GM18511 (cell line): ENCODE data around the gene CHST15.

Experiments
- ATAC-seq: cut with Tn5 transposase; IDR thresholded peaks from one replicate; pipeline ENCODE4 v1.9.1; 2021; ENCODE audit warnings: mild to moderate bottlenecking, moderate library complexity; ENCODE audit not compliant: unreplicated experiment

The CHST15 gene

DNA sequence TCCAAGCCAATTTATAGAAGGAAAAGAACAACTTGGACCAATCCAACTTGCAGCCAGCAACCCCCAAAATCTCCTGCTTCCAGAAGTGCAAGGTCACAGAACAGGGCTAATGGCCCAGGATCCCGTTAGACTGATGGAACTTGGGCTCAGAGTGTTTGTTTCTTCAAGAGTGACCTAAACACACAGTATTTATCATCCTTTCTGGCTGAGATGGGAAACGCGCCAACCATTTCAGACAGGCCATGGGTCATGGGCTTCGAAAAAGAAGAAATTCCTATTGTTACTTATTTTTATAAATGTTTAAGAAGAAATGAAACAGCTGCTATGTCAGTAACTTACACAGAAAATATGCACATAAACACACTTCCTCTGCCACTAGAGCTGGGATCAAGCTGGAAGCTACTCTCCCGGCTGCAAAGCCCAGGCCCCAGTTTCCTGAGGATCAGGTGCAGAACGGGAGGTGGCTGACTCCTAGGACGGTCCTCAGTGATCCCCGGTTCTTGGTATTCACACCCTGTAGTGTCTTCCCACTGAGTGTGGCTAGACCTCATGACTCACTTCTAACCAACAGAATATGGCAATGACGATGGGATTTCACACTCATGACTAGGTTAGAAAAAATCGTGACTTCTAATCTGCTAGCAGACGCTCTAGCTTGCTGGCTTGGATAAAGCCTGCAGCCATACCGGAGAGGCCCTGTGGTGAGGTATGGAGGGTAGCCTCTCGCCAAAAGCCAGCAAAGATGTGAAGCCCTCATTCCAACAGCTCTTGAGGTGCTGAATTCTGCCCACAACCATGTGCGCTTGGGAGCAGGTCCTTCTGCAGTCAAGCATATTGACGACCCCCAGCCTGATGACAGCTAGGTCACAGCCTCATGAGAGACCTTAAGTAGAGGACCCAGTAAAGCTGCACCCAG is 60.2 kb downstream of the CHST15 start:
- no peak for ATAC-seq

- no peak for ATAC-seq
Observed at GRCh38 chr10:124032087-124032935, 61.1 kb downstream of the CHST15 start.

- ATAC-seq = no peak
Observed at GRCh38 chr10:124030492-124031110, 62.8 kb downstream of the CHST15 start.

DNA sequence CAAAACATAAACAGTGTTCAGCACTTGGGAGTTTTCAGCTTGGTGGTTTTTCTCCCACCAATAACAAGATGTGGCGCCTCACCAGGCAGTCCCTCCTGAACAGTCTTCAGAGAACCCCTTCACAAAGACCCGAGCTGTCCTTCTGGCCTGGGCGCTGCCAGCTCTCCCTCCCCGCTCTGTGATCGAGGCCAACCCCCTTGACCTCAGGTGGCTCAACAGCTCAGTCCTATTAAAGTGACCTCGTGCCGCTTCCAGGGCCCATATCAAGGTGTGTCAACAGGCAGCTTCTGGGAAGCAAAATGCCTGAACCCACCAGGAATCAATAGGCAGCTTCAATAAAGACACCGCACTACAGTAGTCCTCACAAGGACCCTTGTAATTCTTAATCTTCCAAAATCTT is 63.3 kb downstream of the CHST15 start:
- no peak for ATAC-seq

- ATAC-seq = no peak
Observed at GRCh38 chr10:124029559-124029958, 63.8 kb downstream of the CHST15 start.

- no peak for ATAC-seq
Observed at GRCh38 chr10:124028700-124029480, 64.5 kb downstream of the CHST15 start.

DNA sequence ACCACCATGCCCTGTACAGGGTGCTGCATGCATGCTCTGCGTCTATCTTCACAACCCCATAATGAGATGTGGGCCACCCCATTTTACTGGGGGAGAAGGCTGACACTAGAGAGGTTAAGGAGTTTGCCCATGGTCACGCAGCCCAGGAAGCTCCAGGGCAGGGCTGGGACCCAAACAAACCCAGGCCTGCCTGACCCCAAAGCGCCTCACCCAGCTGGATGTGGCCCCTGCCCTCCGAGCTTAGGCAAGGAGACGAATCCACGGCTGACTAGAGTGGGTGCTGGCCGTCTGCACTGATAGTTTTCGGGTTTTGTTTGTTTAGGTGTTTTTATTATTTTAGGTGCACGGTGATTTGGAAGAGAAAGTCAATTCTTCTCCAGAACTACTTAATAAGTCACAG is 65.7 kb downstream of the CHST15 start:
- no peak for ATAC-seq

DNA sequence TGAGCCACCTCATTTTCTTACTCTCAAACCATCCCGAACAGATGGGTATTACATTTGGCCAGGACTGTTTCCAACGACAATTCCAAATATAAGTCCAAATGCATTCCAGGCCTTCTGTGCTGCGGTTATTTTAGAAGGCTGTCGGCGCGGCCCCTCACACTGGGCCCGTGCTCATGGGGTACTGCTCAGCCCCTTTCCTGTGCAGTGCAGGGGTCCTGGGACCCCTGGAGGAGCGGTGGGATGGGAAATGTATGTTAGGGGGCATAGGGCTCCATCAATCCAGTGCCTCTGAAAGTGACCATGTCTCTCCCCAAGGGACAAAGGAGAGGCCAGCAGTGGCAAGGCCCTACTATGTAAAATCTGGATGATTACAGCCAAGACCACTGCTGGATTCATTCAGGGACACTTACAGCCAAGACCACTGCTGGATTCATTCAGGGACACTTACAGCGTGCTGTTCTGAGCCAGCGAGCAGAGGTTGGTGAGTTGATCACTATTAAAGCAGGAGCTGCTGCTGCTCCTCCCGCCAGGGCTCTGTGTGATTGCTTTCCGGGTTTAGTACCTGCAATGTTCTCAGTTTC is 66.3 kb downstream of the CHST15 start:
- no peak for ATAC-seq

GRCh38 chr10:124026589-124026939 is 66.8 kb downstream of the CHST15 start:
- ATAC-seq = no peak

DNA sequence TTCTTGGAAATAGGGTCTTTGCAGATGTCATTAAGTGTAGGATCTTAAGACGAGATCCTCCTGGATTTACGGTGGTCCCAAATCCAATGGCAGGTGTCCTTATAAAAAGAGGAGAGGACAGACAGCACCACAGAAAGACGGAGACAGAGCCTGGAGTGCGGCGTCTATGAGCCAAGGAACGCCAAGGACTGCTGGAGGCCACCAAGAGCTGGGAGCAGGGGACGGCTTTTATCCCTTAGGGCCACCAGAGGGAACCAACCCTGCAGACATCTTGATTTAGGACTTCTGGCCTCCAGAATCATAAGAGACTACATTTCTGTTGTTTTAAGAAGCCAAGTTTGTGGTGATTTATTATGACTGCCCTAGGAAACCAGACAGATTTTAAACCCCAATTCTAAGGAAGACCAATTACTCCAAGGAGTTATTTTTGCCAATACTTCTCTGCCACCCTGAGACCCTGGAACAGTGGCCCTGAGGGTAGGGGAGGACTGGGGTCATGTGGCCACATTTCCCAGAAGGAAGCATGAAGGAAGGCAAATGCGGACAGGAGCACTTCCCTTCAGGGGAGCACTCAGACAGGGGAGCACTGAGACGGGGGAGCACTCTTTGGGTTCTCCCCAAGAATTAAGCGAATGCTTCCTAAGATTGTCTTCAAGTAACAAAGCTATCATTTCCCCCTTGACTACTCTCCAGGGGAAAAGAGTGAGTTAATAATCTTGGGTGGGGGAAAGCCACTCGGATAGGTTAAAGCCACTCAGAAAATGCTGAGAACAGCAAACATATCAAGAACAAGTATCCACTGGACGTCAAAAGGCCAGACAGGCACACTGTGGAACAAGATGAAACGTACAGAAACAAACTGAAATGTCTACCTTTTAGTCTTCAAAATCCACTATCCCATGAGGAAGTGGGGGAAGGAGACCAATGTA is 67.5 kb downstream of the CHST15 start:
- no peak for ATAC-seq

DNA sequence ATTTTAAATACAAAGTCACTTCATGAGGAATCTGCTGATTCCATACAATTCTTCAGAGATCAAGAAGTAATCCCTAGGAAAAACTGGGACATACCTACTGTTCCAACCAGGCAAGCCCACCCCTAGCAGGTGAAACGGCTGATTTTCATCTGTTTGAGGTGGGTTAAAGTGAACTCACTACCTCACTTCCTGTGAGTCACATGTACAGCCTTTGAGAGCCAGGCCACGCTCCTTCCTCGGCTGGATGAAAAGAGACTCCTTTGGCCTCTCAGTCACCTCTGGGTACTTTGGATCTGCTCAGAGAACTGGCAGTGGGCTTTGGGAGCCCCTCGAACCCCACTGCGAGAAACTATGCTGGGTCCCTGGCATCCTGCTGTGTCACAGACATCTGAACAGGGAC is 68.2 kb downstream of the CHST15 start:
- ATAC-seq = no peak

GRCh38 chr10:124022066-124022465 is 71.3 kb downstream of the CHST15 start:
- ATAC-seq = no peak

DNA sequence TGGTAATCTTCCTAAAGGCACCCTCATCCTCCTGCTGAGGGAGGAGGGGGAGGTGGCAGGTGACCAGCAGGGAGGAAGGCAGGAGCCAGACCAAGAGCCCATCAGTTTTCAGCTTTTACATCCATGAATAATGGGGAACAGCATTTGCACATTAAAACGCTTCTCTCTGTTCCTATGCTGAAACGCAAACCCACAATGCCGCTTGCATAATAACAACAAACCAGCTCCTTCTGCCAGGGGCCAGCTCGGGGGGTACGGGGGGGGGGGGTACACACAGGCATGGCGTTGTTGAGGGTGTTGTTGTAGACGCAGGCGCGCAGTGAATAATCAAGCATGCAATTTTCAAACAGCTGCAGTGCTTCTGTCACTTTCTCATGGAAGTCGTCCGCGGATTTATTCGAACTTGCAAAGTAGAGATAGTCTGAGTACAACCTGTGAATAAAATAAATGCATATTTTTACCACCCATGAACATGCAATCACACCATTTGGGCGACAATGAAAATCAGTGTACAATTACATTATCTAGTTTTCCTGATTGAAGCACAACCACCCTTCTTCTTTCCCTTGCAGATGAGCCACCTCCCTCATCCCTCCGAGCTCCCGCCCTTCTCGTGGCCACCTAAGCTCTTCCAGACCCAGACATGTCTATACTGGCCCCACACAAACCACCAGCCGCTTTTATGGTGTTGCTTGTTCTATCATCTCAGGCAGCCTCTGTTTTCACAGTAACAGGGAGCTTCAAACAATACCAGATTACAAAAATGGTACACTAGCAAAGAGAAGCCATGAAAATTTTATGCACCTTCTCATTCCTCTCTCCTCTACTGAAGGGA is 72.2 kb downstream of the CHST15 start:
- ATAC-seq = no peak

GRCh38 chr10:124019886-124020797 is 73.3 kb downstream of the CHST15 start:
- ATAC-seq = no peak

- no peak for ATAC-seq
Observed at GRCh38 chr10:124018886-124019525, 74.4 kb downstream of the CHST15 start.

- no peak for ATAC-seq
Observed at GRCh38 chr10:124017729-124018128, 75.7 kb downstream of the CHST15 start.

DNA sequence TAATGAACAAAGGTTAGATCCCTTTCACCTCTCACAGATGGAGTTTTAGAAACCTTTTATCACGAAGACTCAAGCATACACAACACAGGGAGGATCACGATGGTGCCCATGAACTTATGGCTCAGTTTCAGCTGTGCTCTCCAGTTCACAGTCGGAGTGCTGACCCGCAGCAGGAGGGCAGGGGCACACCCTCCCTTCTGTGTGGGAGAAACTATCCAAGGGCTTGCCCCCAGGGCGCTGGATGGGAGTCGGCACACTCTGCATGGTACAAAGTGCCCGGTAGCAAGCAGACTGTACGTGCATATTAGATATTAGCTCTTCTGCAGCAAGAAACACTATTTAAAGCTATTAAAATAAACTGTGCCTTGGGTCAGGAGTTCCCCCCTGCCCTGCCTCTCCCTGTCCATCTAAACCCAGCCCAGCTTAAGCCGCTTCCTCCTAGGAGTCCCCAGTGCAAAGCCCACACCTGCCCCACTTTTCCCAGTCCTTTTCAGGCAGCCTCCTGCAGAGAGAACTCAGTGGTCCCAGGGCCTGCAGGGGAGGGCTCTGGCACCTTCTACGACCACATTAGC is 76.5 kb downstream of the CHST15 start:
- no peak for ATAC-seq
